Tibial artery (tissue), 4 donors: Measurements from ENCODE around the gene EPOP.

Source experiments
- DNase-seq, 2 donors: peaks; one replicate each; pipeline ENCODE4 v3.0.0-alpha.2; 2019
- H3K27ac ChIP-seq, 2 donors: fragments of 200-600 bp; sonication (generic) in 1 of 2; 1 replicate in 1 of 2; 2 replicates in 1 of 2; pipeline ENCODE4 v1.5.1; 2018 to 2019; ENCODE audit warnings: mild to moderate bottlenecking in 1 of 2
- H3K27me3 ChIP-seq, 2 donors: fragments of 200-600 bp; sonication (generic) in 1 of 2; one replicate each; pipeline versions ENCODE4 v1.5.1 to v1.6.0; 2016 to 2019
- H3K36me3 ChIP-seq, 3 donors: fragments of 200-600 bp; sonication (generic) in 2 of 3; one replicate each; pipeline ENCODE4 v1.5.1; 2016 to 2019; ENCODE audit warnings: mild to moderate bottlenecking in 2 of 3
- H3K4me1 ChIP-seq, 4 donors: fragments of 200-600 bp; sonication (generic) in 2 of 4; 1 replicate in 3 of 4; 2 replicates in 1 of 4; pipeline ENCODE4 v1.5.1; 2016 to 2019
- H3K4me3 ChIP-seq, 2 donors: fragments of 200-600 bp; sonication (generic) in 1 of 2; 1 replicate in 1 of 2; 2 replicates in 1 of 2; pipeline ENCODE4 v1.5.1; 2018 to 2019; ENCODE audit warnings: mild to moderate bottlenecking in 2 of 2
- H3K9me3 ChIP-seq, 3 donors: fragments of 200-600 bp; sonication (generic) in 1 of 3; one replicate each; pipeline ENCODE4 v1.5.1; 2016 to 2019
- intact Hi-C: fragments of 100-400 bp; cut with DNase I; formaldehyde crosslinking; loops from one replicate; pipeline ENCODE4 v1.15.0; 2023; ENCODE audit warnings: low total_unique reads
- TF ChIP-seq, protein P1 (sequence below), 2 experiments: fragments of 200-600 bp in 1 of 2; fragments of 450-650 bp in 1 of 2; IDR thresholded peaks; one replicate each; pipeline ENCODE4 v1.5.1; 2017 to 2019; ENCODE audit warnings: antibody characterized with exemption in 2 of 2, mild to moderate bottlenecking in 1 of 2, moderate library complexity in 1 of 2

EPOP gene

GRCh38 chr17:38717139-38717745 is 42.5 kb upstream of the EPOP start:
- Histone ChIP-seq H3K4me3 (no peak overlapping the region), H3K27me3 (no peaks in the 10 kb centered on the region), H3K27ac (no peak overlapping the region), H3K4me1 (no peaks in the 10 kb centered on the region), H3K36me3 (peaks cover 67 to 100% (median 90%) of the 10 kb centered on the region in 3 donors), H3K9me3 (no peaks in the 10 kb centered on the region)
- no peak for DNase-seq
- TF ChIP-seq, protein P1, sequence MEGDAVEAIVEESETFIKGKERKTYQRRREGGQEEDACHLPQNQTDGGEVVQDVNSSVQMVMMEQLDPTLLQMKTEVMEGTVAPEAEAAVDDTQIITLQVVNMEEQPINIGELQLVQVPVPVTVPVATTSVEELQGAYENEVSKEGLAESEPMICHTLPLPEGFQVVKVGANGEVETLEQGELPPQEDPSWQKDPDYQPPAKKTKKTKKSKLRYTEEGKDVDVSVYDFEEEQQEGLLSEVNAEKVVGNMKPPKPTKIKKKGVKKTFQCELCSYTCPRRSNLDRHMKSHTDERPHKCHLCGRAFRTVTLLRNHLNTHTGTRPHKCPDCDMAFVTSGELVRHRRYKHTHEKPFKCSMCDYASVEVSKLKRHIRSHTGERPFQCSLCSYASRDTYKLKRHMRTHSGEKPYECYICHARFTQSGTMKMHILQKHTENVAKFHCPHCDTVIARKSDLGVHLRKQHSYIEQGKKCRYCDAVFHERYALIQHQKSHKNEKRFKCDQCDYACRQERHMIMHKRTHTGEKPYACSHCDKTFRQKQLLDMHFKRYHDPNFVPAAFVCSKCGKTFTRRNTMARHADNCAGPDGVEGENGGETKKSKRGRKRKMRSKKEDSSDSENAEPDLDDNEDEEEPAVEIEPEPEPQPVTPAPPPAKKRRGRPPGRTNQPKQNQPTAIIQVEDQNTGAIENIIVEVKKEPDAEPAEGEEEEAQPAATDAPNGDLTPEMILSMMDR (IDR thresholded peaks at IDR 0.05), result no peak
- intact Hi-C loops, result no loop called here

DNA sequence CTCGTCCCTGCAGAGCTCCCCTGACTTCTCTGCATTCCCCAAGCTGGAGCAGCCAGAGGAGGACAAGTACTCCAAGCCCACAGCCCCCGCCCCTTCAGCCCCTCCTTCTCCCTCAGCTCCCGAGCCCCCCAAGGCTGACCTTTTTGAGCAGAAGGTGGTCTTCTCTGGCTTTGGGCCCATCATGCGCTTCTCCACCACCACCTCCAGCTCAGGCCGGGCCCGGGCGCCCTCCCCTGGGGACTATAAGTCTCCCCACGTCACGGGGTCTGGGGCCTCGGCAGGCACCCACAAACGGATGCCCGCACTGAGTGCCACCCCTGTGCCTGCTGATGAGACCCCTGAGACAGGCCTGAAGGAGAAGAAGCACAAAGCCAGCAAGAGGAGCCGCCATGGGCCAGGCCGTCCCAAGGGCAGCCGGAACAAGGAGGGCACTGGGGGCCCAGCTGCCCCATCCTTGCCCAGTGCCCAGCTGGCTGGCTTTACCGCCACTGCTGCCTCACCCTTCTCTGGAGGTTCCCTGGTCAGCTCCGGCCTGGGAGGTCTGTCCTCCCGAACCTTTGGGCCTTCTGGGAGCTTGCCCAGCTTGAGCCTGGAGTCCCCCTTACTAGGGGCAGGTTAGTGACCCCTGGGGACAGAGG is 41.7 kb upstream of the EPOP start:
- intact Hi-C loops, result no loop called here
- no peak for DNase-seq
- TF ChIP-seq, protein P1 (IDR thresholded peaks at IDR 0.05), result no peak
- H3K27ac ChIP-seq, result no peak overlapping the region
- H3K4me1 ChIP-seq, result no peaks in the 10 kb centered on the region
- no peak overlapping the region for H3K4me3 ChIP-seq
- no peaks in the 10 kb centered on the region for H3K9me3 ChIP-seq
- no peaks in the 10 kb centered on the region for H3K27me3 ChIP-seq
- H3K36me3 ChIP-seq, result peaks cover 72 to 100% (median 91%) of the 10 kb centered on the region in 3 donors

DNA sequence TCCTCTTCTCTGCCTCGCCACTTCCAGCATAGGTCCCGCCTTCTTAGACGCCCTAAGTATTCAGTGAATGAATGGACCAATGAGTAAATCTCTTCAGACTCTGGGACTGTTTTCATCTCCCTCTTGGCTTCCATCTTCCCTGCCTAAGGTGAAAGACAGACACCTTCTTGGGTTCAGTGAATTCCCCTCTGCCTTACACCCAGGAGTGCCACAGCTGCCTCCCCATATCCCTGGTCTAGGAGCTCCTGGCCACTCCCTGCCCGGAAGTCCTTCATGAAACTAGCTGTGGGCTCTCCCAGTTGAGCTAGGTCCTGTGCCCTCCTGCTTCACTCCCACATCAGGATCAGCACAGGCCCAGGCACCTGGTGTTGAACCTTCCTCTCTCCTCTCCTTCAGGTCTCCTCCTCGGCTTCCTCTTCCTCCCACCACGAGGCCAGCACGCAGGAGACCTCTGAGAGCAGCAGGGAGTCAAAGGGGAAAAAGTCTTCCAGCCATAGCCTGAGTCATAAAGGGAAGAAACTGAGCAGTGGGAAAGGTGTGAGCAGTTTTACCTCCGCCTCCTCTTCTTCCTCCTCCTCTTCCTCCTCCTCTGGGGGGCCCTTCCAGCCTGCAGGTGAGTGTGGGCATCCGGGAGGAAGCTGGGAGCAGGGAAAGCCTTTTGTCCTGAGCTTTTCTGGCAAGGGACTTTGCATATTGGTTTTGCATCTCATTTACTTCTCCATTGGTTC is 40.6 kb upstream of the EPOP start:
- intact Hi-C loops, result no loop called here
- no peaks in the 10 kb centered on the region for H3K9me3 ChIP-seq
- no peaks in the 10 kb centered on the region for H3K4me1 ChIP-seq
- H3K27ac ChIP-seq, result no peak overlapping the region
- H3K36me3 ChIP-seq, result peaks cover 67 to 100% (median 89%) of the 10 kb centered on the region in 3 donors
- no peak overlapping the region for H3K4me3 ChIP-seq
- no peak for DNase-seq
- TF ChIP-seq, protein P1 (IDR thresholded peaks at IDR 0.05), result no peak
- no peaks in the 10 kb centered on the region for H3K27me3 ChIP-seq

- no peak overlapping the region for H3K27ac ChIP-seq
- H3K27me3 ChIP-seq, result no peaks in the 10 kb centered on the region
- DNase-seq, result no peak
- no peaks in the 10 kb centered on the region for H3K4me1 ChIP-seq
- TF ChIP-seq, protein P1 (IDR thresholded peaks at IDR 0.05), result no peak
- H3K4me3 ChIP-seq, result no peak overlapping the region
- intact Hi-C loops, result no loop called here
- H3K36me3 ChIP-seq, result peaks cover 66 to 100% (median 94%) of the 10 kb centered on the region in 3 donors
- no peaks in the 10 kb centered on the region for H3K9me3 ChIP-seq
Observed at GRCh38 chr17:38713456-38714075, 38.8 kb upstream of the EPOP start.

DNA sequence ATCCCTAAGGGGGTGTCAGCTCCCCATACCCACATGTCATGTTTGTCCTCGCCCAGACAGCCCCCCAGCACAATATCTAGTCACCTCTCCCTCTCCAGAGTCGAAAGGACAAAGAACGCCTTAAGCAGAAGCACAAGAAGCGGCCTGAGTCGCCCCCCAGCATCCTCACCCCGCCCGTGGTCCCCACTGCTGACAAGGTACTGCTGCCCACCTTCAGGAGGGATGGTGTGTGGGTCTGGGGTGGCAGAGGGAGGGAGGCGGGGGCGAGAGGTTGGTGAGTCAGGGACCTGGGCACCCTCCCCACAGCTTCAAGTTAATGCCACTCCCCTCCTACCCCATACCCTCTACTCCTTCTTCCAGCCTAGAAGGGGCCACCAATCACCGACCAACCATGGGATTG is 37.8 kb upstream of the EPOP start:
- peaks cover 62 to 100% (median 90%) of the 10 kb centered on the region in 3 donors for H3K36me3 ChIP-seq
- TF ChIP-seq, protein P1 (IDR thresholded peaks at IDR 0.05), result no peak
- no peak for DNase-seq
- H3K4me3 ChIP-seq, result no peak overlapping the region
- H3K4me1 ChIP-seq, result peaks cover 0 to 4% (median under 1%) of the 10 kb centered on the region in 4 donors
- intact Hi-C loops, result no loop called here
- no peaks in the 10 kb centered on the region for H3K9me3 ChIP-seq
- no peaks in the 10 kb centered on the region for H3K27me3 ChIP-seq
- no peak overlapping the region for H3K27ac ChIP-seq
